GM18498 (cell line): ENCODE measurements around the gene ZNF160.
"Not testable (repeated sequence)": the region's sequence is repeated elsewhere in the genome, so short reads cannot be mapped to it uniquely, and the experiment has no call there.

ENCODE experiments used
- ATAC-seq: cut with Tn5 transposase; IDR thresholded peaks from one replicate; pipeline ENCODE4 v1.9.1; 2021; ENCODE audit warnings: mild to moderate bottlenecking, moderate library complexity; ENCODE audit not compliant: unreplicated experiment

The ZNF160 gene

DNA sequence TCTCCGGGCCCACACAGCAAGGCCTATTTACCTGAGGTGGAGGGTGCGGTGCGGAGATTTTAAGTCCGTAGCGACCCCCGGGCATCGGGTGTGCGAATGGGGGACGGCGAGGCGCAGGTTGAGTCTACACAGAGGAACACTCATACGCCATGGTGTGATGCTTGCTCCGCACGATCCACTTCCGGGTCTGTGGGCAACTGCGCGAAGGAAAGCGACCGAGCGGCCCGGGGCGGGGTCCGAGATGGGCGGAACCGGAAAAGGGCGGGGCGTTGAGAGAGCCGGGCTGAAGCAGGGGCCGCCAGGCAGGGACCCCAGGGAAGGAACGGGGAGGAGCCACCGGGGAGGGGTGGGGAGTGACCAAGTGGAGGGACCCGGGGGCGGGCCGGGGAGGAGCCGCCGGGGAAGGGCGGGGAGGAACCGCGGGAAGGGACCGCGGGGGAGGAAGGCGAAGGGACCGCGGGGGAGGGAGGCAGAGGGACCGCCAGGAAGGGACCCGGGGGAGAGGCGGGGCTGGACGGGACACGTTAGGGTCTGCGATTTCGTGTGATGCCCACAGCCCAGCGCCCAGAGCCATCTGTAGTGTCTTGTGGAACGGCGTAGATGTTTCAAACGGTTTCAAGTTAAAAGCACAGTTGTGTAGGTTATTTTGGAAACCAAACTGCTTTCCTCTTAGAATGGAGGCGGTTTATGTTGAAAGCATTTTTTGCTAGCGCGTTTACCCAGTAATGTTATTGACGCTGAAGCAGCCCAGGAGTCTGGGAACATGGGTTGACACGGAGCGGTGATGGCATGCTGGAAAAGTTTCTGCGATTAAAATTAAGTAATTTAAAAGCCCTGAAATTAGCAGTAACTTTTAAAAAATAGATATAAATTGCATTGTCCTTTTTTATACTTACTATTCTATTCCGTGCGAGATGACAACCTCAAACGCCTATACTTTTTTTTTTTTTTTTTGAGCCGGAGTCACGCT is at the start of gene ZNF160:
TSS of gene ZNF160 (minus strand) at position 189 of the 970 bp plus-strand sequence. CDS start 17,146 bp downstream, outside the sequence.
- peak; percentile 94 for ATAC-seq

DNA sequence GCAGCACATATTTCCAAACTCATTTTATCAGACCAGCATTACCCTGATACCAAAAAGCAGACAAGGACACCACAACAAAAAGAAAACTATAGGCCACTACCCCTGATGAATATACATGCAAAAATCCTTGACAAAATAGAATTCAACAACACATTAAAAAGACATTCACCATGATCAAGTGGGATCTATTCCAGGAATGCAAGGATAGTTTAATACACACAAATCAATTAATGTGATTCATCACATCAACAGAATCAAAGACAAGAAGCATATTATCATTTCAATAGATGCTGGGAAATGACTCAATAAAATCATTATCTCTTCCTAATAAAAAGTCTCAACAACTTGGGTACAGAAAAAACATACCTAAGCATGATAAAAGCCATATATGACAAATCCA is 44.4 kb upstream of the ZNF160 start:
- ATAC-seq, result no peak

DNA sequence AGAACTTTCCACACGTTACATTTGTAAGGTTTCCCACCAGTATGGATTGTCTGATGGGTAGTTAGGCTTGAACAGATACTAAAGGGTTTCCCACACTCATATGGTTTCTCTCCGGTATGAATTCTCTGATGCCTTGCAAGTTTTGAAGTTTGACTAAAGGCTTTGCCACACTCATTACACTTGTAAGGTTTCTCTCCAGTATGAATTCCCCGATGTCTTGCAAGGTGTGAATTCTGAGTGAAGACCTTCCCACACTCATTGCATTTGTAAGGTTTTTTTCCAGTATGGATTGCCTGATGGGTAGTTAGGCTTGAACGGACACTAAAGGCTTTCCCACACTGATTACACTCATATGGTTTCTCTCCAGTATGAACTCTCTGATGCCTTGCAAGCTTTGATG is 37.1 kb upstream of the ZNF160 start:
- no peak for ATAC-seq

DNA sequence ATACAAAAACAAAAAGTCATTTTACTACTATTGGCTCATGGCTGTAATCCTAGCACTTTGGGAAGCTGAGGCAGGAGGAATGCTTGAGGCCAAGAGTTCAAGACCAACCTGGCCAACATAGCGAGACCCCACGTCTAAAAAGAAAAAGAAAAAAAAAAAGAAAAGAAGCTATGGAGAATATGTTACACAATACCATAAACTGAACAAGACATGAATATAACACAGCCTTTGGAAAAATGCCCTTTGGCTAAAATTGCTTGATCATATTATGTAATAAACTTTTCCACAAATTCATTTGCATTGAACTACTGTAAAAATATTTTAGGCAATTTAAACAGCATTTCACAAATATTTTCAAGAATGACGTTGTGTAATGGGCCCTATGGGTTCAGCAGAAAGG is 33.2 kb upstream of the ZNF160 start:
- no peak for ATAC-seq

DNA sequence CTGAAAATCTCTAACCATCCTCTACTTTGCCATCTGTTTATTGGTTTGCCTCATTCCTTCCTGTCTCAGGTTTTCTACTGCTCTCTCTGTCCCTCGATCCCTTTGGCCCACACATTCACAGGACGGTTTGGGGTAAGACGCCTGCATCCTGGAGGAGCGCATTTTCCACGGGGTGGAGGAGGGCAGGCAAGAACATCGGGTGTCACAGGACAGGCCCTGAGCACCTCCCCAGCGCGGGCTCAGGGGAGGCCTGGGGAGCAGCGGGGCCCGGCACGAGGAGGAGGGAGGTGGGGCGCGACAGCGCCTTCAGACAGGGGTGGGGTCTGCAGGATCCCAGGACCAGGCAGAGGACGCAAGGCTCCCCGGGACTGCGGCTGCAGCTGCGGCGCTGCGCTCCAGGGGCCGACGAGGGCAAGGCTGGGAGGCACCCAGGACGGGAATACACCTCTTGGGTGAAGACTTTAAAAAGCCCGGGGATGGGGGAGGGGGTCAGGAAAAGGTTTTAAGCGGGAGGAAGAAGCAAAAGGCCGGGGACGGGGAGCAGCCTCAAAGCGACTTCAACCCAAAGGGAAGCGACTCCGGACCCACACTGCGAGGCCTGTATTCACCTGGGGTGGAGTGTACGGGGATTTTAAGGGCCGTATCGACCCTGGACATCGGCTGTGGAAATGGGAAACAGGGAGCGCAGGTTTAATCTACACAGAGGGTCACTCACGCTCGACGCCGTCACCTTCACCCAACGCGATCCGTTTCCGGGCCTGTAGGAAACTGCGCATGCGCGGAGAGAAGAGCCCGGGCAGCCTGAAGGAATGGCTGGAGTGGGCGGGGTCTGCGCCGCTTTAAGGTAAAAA is 29.1 kb upstream of the ZNF160 start, which contains the start of gene ZNF415:
TSS of gene ZNF415 (minus strand) at position 770 of the 851 bp plus-strand sequence. CDS start 10,234 bp downstream, outside the sequence.
- ATAC-seq, result no peak

DNA sequence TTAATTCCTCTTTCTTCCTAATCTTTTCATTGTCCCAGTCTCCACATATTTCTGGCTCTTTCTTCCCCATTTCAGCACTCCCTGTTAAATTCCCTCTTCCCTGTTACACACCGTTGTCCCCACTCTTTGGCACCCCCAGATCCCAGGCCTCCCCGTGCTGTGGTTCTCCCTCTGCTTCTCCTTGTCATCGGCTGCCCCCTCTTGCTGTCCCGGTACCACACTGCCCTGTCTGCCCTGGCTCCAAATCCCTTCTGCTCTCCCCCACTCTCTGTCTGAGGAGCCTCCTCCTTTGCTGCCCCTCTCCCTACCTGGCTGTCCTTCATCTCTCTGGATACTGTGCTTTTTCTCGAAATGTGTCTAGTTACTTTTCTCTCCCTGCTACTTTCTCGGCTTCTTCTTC is 28.5 kb upstream of the ZNF160 start:
- ATAC-seq, result no peak

DNA sequence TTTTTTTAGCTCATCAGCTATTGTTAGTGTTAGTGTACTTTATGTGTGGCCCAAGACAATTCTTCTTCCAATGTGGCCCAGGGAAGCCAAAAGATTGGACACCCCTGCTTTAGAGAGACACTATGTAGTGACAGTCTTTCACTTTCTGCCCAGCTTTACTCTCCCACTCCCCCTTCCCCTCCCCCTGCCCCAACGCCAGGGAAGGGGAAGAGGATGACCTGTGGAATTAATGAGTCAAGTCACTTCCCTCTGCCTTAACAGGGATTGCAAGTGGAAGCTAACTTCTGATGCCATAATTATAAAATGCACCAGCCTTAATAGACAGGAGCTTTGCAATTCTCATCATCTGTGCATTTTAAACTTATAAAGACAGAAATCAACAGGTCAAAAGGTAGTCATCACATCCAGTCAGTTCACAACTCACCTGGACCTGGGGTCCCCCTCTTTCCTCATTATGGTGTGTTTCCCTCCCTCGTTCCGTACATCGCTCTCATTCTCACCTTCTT is 27.9 kb upstream of the ZNF160 start:
- no peak for ATAC-seq

- no peak for ATAC-seq
Measured at GRCh38 chr19:53130506-53130905, 27.3 kb upstream of the ZNF160 start.

GRCh38 chr19:53126733-53127526 is 23.7 kb upstream of the ZNF160 start:
- ATAC-seq, result not testable (repeated sequence)

- no peak for ATAC-seq
Measured at GRCh38 chr19:53123400-53123799, 20.2 kb upstream of the ZNF160 start.

GRCh38 chr19:53112286-53112685 is 9.1 kb upstream of the ZNF160 start:
- no peak for ATAC-seq

DNA sequence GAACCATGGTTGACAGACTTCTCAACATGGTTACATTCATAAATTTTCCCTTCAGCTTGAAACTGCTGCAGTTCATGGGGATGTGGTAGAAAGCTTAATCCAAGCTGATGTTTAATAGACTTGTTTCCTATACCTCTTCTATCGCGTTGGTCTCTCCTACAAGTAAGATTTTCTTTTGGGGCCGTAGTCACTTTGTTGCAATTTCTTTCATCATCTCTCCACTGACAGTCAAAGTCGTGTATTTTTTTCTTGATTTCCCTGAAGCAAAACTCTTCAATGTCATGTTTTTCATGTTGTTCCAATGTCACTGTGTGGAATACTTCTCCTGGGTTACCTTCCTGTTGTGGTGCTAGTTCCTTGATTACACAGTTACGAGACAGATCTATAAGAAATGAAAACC is 6.3 kb upstream of the ZNF160 start:
- no peak for ATAC-seq

DNA sequence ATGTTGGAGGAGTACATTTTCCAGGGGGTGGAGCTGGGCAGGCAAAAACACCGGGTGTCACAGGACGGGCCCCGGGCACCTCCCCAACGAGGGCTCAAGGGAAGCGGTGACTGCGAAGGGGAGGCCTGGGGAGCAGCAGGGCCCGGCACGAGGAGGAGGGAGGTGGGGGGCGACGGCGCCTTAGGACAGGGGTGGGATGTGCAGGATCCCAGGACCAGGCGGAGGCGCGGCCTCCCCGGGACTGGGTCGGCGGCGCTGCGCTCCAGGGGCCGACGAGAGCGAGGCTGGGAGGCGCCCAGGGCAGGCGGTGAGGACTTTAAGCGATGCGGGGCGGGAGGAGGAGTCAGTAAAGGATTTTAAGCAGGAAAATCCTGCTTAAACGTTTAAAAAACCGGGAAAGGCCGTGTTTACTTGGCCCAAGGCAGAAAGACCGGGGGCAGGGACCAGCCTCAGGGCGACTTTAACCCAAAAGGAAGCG is 427 bp downstream of the ZNF160 start:
- ATAC-seq, result peak; percentile 28

GRCh38 chr19:53102206-53102755 is 941 bp downstream of the ZNF160 start:
- no peak for ATAC-seq

DNA sequence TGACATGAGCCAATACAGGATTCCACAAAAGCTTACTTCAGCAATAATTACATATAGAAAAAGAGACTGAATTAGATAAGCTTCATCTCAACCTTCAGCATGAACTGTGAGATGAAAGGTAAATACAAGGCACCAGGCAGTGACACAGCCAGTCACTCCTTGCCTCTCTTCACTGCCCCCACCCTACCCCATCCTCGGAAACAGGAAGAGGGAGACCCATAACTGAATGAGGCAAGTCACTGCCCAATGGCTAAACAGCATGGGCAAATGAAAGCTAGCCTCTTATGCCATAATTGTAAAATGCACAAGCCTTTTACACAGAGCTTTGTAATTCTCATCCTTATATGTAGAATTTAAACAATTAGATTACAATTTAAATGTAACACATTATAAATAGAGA is 1.7 kb downstream of the ZNF160 start:
- no peak for ATAC-seq

DNA sequence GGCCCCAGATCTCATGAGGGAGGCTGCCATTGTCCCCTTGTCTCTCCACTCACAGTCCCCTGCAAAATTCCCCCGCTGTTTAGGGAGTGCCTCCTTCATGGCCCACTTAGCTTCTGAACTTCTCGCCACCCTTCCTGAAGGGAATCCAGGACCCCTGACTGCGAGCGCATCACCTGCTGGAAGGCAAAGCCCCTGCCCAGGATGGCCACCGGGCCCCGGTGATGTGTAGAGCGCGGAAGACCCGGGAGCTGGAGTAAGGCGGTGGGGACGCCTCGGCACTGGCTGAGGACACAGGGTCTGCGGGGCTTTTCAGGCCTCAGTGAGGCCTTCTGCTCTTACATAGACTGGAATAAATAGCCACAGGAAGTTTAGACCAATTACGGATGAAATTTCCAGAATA is 4.7 kb downstream of the ZNF160 start:
- ATAC-seq, result not testable (repeated sequence)

DNA sequence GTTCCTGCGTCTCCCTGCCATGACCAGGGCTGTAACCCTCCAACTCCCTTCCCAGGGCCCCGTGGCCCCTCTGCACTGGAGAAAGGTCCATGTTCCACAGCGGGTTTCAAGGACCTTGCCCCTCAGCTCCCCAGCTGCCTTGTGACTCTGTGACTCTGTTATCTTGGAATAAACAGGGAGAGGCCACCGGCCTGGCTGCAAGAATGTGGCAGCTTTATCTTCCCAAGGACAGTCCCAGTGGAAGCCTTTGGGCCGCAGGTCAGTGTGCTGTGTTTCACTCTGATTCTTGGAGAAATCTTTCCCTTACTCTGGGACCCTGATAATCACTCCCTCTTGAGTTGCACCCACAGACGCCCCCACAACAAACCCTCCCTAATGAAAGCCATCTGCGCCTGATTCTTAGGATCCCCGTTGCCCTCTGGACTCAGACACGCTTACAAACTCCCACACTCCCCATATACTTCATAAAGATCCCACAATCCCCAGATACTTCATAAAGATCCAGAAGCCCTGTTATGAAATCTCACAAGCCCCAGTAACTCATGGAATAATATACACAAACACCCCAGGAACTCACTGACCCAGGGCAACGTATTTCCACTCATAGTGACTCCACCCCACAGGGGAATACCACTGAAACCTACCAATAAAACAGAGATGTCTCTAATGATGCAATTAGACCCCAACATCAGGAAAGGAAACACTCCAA is 6.1 kb downstream of the ZNF160 start:
- ATAC-seq, result not testable (repeated sequence)

GRCh38 chr19:53096579-53096978 is 6.6 kb downstream of the ZNF160 start:
- not testable (repeated sequence) for ATAC-seq
